Tibial nerve (tissue), 3 donors: ENCODE results near the gene IQGAP2.

ENCODE experiments used
- POLR2A ChIP-seq, 2 donors: fragments of 450-650 bp; IDR thresholded peaks; one replicate each; pipeline ENCODE4 v1.6.1; 2017; ENCODE audit warnings: antibody characterized with exemption in 2 of 2, mild to moderate bottlenecking in 2 of 2, moderate library complexity in 2 of 2
- TF ChIP-seq, protein P1 (sequence below), 5 experiments: fragments of 200-600 bp in 3 of 5; fragments of 450-650 bp in 2 of 5; sonication (generic) in 3 of 5; IDR thresholded peaks; one replicate each; pipeline ENCODE4 v1.5.1; 2016 to 2019; ENCODE audit warnings: antibody characterized with exemption in 5 of 5, mild to moderate bottlenecking in 3 of 5, moderate library complexity in 2 of 5

DNA sequence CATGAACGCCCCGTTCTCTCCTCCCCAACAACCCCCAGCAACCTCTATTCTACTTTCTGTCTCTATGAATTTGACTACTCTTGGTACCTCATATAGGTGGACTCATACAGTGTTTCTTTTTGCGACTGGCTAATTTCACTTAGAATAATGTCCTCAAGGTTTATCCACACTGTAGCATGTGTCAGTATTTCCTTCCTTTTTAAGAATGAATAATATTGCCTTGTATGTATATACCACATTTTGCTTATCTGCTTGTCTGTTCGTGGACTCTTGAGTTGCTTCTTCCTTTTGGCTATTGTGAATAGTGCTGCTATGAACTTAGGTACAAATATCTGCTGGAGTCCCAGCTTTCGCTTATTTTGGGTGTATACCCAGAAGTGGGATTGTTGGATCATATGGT lies 42.7 kb downstream of the IQGAP2 start:
- TF ChIP-seq, protein P1, sequence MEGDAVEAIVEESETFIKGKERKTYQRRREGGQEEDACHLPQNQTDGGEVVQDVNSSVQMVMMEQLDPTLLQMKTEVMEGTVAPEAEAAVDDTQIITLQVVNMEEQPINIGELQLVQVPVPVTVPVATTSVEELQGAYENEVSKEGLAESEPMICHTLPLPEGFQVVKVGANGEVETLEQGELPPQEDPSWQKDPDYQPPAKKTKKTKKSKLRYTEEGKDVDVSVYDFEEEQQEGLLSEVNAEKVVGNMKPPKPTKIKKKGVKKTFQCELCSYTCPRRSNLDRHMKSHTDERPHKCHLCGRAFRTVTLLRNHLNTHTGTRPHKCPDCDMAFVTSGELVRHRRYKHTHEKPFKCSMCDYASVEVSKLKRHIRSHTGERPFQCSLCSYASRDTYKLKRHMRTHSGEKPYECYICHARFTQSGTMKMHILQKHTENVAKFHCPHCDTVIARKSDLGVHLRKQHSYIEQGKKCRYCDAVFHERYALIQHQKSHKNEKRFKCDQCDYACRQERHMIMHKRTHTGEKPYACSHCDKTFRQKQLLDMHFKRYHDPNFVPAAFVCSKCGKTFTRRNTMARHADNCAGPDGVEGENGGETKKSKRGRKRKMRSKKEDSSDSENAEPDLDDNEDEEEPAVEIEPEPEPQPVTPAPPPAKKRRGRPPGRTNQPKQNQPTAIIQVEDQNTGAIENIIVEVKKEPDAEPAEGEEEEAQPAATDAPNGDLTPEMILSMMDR (IDR thresholded peaks at IDR 0.05) = no peak
- TF ChIP-seq POLR2A (IDR thresholded peaks at IDR 0.05) = no peak
